SU-DHL-6 (cell line): ENCODE measurements around the gene GUCA2A.

ENCODE experiments used
- H2AFZ ChIP-seq: fragments of 200-600 bp; sonication (generic); 2 replicates; pipeline ENCODE4 v1.6.1; 2014; ENCODE audit warnings: low read depth, mild to moderate bottlenecking, moderate library complexity, mixed read lengths, antibody characterized with exemption, low read length; ENCODE audit not compliant: severe bottlenecking
- H3F3A ChIP-seq: fragments of 200-600 bp; shearing (Covaris generic); 2 replicates; pipeline ENCODE4 v1.6.0; 2016; ENCODE audit warnings: antibody characterized with exemption, mild to moderate bottlenecking; ENCODE audit not compliant: insufficient read depth
- H3K27ac ChIP-seq: fragments of 200-600 bp; sonication (generic); 2 replicates; pipeline ENCODE4 v1.5.1; 2016; ENCODE audit warnings: low read depth, mild to moderate bottlenecking, low read length, moderate library complexity, mixed read lengths
- H3K27me3 ChIP-seq: fragments of 200-600 bp; sonication (generic), shearing (Covaris generic); 2 replicates; pipeline ENCODE4 v1.6.0; 2014; ENCODE audit warnings: mild to moderate bottlenecking, low read length
- H3K36me3 ChIP-seq: fragments of 200-600 bp; sonication (generic); 2 replicates; pipeline ENCODE4 v1.6.1; 2014; ENCODE audit warnings: mild to moderate bottlenecking, low read length, mixed read lengths
- H3K4me2 ChIP-seq: fragments of 300-600, 200-600 bp; shearing (Covaris generic), sonication (generic); 2 replicates; pipeline ENCODE4 v1.6.0; 2014; ENCODE audit warnings: low read length, low read depth, mild to moderate bottlenecking; ENCODE audit not compliant: poor library complexity, severe bottlenecking
- H3K4me3 ChIP-seq: fragments of 200-600 bp; sonication (generic); 2 replicates; pipeline ENCODE4 v1.5.1; 2014; ENCODE audit warnings: antibody characterized with exemption, low read length, mild to moderate bottlenecking, mixed read lengths; ENCODE audit not compliant: insufficient read depth, poor library complexity, severe bottlenecking
- H3K79me2 ChIP-seq: fragments of 200-600 bp; sonication (generic); 2 replicates; pipeline ENCODE4 v1.6.1; 2014; ENCODE audit warnings: mild to moderate bottlenecking, low read length, moderate library complexity; ENCODE audit not compliant: insufficient read depth
- H3K9ac ChIP-seq: fragments of 200-600 bp; sonication (generic); 2 replicates; pipeline ENCODE4 v1.7.0; 2014; ENCODE audit warnings: mild to moderate bottlenecking, low read length
- H3K9me2 ChIP-seq: fragments of 200-600 bp; sonication (generic); replicated peaks from 2 replicates; pipeline ENCODE4 v1.6.1; 2014; ENCODE audit warnings: low read length; ENCODE audit not compliant: insufficient read depth
- H3K9me3 ChIP-seq: fragments of 200-600 bp; sonication (generic); 2 replicates; pipeline ENCODE4 v1.6.1; 2014; ENCODE audit warnings: low read length, mixed read lengths; ENCODE audit not compliant: insufficient read depth
- H4K20me1 ChIP-seq: fragments of 200-600 bp; sonication (generic); 2 replicates; pipeline ENCODE4 v1.6.1; 2014; ENCODE audit warnings: low read depth, mild to moderate bottlenecking, antibody characterized with exemption, low read length, moderate library complexity, mixed read lengths
- CTCF ChIP-seq: fragments of 200-600 bp; sonication (generic); IDR thresholded peaks from one replicate; pipeline ENCODE4 v1.5.1; 2017; ENCODE audit warnings: antibody characterized with exemption, mild to moderate bottlenecking, low read length, moderate library complexity; ENCODE audit not compliant: insufficient read depth, poor library complexity, severe bottlenecking
- EZH2phosphoT487 ChIP-seq: fragments of 200-600 bp; sonication (generic), shearing (Covaris generic); conservative IDR thresholded peaks from 2 replicates; pipeline ENCODE4 v1.6.1; 2018; ENCODE audit warnings: mild to moderate bottlenecking, antibody characterized with exemption, low read length, moderate library complexity, mixed read lengths

Gene GUCA2A

GRCh38 chr1:42136466-42136865 lies 28.1 kb downstream of the GUCA2A start:
- Histone ChIP-seq H3F3A (no peaks in the 10 kb centered on the region), H3K79me2 (no peaks in the 10 kb centered on the region), H4K20me1 (no peaks in the 10 kb centered on the region), H3K9me2 (no peaks in the 10 kb centered on the region), H2AFZ (no peak overlapping the region), H3K9me3 (no peaks in the 10 kb centered on the region), H3K36me3 (no peaks in the 10 kb centered on the region), H3K27me3 (no peaks in the 10 kb centered on the region), H3K9ac (no peak overlapping the region), H3K4me3 (no peak overlapping the region), H3K27ac (no peak overlapping the region), H3K4me2 (no peak overlapping the region)
- TF ChIP-seq CTCF (no peak), EZH2phosphoT487 (no peak)

GRCh38 chr1:42135426-42135825 lies 29.1 kb downstream of the GUCA2A start:
- H4K20me1 ChIP-seq, result no peaks in the 10 kb centered on the region
- H3K27ac ChIP-seq, result no peak overlapping the region
- H3K27me3 ChIP-seq, result no peaks in the 10 kb centered on the region
- no peak overlapping the region for H2AFZ ChIP-seq
- TF ChIP-seq EZH2phosphoT487 (no peak), CTCF (no peak)
- H3F3A ChIP-seq, result no peaks in the 10 kb centered on the region
- no peak overlapping the region for H3K9ac ChIP-seq
- H3K4me3 ChIP-seq, result no peak overlapping the region
- no peaks in the 10 kb centered on the region for H3K79me2 ChIP-seq
- H3K4me2 ChIP-seq, result no peak overlapping the region
- H3K9me2 ChIP-seq, result no peaks in the 10 kb centered on the region
- H3K36me3 ChIP-seq, result no peaks in the 10 kb centered on the region
- H3K9me3 ChIP-seq, result no peaks in the 10 kb centered on the region

GRCh38 chr1:42133809-42134526 lies 30.6 kb downstream of the GUCA2A start:
- no peak for TF ChIP-seq EZH2phosphoT487
- TF ChIP-seq CTCF, result no peak
- no peaks in the 10 kb centered on the region for H3K79me2 ChIP-seq
- H3K27ac ChIP-seq, result no peak overlapping the region
- H3K4me3 ChIP-seq, result no peak overlapping the region
- H3K36me3 ChIP-seq, result no peaks in the 10 kb centered on the region
- H3K9ac ChIP-seq, result no peak overlapping the region
- no peaks in the 10 kb centered on the region for H4K20me1 ChIP-seq
- no peak overlapping the region for H2AFZ ChIP-seq
- H3F3A ChIP-seq, result no peaks in the 10 kb centered on the region
- no peaks in the 10 kb centered on the region for H3K27me3 ChIP-seq
- no peaks in the 10 kb centered on the region for H3K9me3 ChIP-seq
- H3K9me2 ChIP-seq, result no peaks in the 10 kb centered on the region
- H3K4me2 ChIP-seq, result no peak overlapping the region
